Dermis blood vessel endothelial cell (primary cell): Measurements from ENCODE around the gene ACD. TPM values are rescaled to one million over a fixed set of nuclear protein-coding genes. Genes with fewer than 3 reads are reported as not detected.

Source experiments
- DNase-seq: peaks from one replicate; pipeline ENCODE4 v3.0.0; 2010
- total RNA-seq: library from RNA; depleted of rRNA; stranded (reverse); fragments of >200 nt; gene quantifications from 2 replicates; pipeline ENCODE4 v1.2.3, GENCODE V29; 2014

ACD gene
- total RNA-seq, 1 donor from 2014 or later: 14.5 TPM

DNA sequence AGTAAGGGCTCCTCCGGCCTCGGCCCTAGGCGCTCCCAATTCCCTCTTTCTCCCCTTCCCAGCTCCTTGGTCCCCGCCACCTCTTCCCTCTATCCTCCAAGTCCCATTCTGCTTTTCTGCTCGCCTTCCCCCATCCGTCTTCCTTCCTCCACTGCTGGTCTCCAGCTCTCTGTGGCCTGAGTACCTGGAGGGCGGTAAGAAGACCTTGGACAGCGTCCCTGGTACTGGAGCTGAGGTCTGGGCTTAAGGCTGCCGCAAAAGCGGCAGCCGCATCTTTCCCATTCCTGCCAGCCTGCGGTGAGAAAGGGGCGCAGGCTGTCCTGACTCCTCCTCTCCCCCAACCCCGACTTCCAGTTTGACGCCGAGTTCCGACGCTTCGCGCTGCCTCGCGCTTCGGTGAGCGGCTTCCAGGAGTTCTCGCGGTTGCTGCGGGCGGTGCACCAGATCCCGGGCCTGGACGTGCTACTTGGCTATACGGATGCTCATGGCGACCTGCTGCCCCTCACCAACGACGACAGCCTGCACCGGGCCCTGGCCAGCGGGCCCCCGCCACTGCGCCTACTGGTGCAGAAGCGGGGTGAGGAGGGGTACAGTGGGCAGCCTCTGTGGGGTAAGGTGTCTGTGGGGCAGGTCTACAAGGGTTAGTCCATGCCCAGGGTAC is 1.2 kb upstream of the ACD start:
- peak; percentile 66 for DNase-seq

DNA sequence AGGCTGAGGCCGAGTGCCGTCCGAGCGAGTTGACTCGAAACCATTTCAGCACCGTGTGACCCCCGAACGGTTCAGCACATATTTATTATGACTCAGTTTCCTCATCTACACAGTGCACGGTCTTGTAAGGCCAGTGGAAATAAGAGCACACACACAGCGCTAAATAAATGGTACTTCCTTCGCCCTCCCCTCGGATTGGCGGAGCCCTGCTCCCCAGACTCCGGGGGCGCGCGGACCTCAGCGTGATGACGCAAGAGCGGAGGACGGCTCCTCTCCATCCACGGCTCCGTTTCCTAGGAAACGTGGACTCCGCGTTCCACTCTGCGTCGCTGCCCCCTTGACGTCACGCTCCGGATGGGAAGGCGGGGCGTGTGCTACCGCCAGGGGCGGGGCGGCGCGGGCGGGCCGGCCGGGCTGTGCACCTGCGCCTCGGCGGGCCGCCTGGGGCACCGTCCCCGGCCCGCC is 536 bp upstream of the ACD start, which contains the start of gene PARD6A:
PARD6A (plus strand) TSS at position 397 of the 465 bp plus-strand sequence. CDS start 79 bp downstream, outside the sequence.
- peak; percentile 98 for DNase-seq

DNA sequence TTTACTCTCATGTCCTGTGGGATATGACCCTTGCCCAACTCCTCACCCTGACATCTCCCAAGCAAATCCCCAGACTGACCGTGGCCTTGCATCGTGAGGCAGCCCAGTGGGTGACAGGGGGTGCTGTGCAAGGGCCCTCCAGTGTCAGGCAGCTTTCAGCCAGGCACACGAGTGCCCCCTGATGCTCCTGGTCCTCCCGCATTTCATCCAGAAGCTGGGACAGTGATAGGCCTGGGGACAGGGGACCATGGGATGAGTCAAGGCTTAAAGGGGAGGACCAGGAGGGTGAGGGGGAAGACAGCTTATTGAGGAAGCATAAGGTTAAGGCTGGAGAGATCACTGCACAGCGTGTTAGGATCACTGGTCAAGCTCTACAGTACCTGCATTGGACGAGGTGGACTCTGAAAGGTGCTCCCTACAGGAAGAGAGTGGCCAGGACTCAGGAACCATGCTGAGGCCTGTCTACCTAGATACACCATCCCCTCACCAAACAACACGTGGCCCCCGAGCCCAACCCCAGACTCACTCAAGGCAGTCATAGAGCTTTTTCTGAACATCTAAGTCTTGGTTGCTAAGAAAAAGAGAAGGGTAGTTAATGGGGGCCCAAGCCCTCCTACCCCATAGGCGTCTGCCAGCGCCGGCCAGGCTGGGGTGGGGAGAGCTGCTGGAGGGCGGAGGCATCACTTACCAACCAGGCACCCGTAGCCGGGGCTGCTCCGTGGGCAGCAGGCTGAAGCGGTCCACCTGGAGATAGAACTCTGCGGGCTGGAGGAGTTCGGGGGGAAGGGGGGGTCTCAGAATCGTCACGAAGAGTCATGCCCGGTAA is 998 bp downstream of the ACD start:
- no peak for DNase-seq

DNA sequence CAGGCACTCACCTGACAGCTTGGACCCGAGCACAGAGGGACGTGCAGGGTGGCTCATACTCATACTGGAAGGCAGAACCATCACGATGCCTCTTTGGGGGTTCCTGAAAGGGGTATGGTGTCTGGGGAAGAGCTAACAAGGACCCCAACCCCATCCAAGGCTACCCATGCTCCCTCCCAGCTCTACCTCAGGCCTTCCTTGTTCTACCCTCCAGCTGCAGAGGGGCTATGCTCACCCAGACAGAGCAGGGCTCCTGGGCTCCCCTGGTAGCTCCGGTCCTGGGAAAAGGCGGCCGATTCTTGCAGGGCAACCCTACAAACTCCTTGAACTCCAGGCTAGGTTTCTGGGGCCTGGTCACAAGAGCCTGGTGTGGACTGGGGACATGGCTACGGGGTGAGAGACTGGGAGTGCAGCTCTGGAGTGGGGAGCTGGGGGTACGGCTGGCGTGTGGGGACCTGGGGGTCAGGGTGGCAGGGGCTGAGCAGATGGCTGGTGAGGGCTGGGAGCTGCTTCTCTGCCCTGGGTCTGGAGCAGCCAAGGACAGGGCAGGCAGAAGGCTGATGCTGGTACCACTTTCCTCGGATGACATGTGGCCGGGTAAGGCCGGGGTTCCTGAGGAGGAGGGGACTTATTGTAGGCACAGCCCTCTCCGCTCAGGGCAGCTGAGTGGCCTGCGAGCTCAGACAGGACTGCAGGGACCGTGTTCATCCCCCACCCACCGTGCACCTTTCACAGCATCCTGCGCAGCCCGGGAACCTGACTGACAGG is 2.1 kb downstream of the ACD start:
- no peak for DNase-seq

DNA sequence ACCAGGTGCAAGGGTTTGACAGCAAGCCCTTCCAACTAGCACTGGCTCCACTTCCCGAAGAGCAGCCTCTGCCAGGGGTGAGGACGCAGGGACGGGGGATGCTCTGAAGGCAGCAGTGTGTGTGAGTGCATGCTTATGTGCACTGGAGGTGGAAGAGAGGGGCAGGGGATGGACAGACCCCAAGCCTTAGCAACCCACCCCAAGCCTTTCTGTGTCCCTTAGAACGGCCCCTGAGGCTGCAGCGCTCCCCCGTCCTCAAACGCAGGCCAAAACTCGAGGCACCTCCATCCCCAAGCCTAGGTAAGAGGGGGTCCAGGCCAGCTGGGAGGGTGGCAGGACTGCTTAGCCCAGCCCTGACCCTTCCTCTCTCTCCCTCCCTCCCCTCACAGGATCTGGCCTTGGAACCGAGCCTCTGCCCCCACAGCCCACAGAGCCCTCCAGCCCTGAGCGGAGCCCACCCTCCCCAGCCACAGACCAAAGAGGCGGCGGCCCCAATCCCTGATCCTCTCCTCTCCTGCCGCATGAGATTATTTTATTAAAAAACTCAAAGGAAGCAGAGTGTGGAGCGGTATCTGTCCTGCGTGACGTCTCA is 2.9 kb downstream of the ACD start:
- no peak for DNase-seq

DNA sequence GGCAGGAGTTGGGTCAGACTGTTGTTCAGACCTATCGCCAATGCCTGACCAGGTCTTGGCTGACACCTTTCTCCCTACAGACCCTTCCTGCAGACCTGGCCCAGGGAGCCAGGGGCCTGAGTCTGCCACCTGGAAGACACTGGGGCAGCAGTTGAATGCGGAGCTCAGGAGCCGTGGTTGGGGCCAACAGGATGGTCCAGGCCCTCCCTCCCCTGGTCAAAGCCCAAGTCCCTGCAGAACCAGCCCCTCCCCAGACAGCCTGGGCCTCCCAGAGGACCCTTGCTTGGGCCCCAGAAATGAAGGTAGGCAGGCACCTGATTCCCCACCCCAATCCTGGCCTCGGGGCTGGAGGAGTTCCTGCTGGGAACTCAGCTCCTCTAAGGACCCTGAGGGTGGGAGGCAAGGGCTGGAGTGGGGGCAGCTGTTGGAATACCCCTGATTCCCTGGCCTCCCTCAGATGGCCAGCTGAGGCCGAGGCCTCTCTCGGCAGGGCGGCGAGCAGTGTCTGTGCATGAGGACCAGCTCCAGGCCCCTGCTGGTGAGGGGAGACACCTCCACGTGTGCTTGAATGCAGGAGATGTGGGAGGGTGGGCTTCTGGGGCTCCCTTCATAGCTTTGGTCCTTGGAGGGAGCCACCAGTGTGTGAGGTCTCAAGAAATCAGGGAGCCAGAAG is 3.6 kb downstream of the ACD start:
- no peak for DNase-seq

DNA sequence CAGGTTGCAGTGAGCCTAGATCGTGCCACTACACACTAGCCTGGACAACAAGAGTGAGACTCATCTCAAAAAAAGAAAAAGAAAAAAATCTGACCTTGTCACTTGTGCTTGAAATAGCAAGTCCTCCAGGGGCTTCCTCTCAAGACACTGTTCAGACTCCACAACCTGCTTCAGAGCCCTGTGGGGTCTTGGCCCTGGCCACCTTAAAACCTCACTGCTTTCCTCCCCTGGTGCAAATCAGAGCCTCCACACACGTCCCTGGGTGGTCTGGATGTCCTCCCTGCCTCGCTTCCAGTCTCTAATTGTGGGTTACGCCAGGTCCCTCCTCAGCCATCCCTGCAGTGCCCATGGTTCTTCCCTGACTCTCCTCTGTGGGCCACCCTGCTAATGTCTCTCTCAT is 4.7 kb downstream of the ACD start:
- no peak for DNase-seq

DNA sequence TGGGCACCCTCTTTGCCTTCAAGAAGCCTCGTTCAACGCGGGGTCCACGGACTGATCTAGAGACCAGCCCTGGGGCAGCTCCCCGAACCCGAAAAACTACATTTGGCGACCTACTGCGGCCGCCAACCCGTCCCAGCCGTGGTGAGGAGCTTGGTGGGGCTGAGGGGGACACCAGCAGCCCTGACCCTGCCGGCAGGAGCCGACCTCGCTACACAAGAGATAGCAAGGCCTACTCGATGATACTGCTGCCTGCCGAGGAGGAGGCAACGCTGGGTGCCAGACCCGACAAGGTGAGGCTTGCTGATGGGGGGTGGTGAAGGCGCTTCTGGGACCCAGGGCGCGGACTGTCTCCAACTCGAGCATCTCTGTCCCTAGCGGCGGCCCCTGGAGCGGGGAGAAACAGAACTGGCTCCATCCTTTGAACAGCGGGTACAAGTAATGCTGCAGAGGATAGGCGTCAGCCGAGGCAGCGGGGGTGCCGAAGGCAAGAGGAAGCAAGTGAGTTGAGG is 5.6 kb downstream of the ACD start:
- DNase-seq: no peak

DNA sequence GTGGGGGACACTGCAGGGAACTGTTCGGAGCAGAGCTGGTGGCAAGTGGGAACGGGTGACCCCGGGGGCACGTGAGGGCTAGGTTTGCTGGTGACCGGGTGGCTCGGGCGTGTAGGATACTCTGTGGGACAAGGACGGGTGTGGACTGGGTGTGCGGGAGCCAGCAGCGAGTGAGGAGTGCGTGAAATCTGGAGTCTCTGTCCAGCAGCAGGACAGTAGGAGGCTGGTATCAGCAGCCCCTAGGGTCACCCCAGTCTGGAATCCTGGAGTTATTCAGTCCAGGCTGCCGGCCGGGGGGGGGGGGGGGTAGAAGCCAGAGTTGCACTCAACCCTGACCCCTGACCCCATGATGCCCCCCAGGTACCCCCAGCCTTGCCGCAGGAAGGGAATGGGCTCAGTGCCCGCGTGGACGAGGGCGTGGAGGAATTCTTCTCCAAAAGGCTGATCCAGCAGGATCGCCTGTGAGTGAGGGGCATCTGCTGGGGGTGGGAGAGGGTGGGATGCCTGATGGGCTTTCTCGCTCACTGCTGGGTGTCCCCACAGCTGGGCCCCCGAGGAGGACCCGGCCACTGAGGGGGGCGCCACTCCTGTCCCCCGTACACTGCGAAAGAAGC is 6.2 kb downstream of the ACD start:
- no peak for DNase-seq

DNA sequence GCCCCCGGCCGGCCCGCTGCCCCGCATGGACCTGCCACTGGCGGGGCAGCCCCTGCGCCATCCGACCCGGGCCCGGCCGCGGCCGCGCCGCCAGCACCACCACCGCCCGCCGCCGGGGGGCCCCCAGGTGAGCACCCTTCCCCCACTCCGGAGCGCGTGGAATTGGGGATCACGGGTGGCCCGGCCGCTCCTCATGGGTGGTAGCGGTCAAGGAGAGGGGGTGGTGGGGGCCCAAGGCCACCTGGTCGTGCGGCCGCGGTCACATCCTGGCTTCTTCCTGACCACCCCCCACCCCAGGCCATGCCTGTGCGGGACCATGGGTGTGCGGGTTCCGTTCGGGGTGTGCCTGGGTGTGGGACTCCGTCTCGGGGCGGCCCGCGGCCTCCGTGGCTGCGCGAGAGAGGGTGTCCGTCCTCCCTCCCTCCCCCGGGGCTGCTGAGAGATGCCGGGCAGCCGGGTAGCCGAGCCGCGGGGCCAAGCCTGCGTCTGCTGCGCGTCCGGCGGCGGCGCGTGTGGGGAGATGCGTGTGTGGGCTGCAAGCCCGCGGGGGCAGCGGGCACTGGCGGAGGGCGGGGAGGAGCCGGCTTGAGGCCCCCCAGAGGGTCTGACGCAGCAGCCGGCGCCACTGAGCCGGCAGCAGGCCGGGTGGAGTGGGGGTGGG is 6.8 kb downstream of the ACD start:
- no peak for DNase-seq

DNA sequence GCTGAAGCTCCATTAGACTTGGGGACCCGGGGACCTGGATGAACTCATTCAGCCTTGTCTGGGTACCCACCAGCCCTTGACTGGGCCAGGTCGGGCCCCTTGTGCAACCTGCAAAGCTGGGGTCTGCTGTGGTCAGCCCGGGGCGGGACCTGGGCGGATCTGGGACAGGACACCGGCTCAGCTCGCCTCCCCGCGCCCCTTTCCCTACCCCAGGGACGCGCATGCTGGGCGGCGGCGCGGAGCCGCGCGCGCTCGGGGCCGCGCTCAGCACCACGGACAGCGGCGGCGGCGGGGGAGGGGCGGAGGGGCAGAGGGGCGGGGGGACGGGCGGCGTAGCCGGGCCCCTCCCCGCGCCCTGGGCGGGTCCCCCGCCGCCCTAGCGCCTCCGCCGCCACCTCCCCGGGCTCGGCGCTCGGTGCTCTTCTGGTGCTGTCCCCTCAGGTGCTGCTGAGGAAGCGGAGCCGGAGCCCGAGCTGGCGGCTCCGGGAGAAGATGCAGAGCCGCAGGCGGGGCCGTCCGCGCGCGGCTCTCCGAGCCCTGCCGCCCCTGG is 7.4 kb downstream of the ACD start:
- DNase-seq: no peak

DNA sequence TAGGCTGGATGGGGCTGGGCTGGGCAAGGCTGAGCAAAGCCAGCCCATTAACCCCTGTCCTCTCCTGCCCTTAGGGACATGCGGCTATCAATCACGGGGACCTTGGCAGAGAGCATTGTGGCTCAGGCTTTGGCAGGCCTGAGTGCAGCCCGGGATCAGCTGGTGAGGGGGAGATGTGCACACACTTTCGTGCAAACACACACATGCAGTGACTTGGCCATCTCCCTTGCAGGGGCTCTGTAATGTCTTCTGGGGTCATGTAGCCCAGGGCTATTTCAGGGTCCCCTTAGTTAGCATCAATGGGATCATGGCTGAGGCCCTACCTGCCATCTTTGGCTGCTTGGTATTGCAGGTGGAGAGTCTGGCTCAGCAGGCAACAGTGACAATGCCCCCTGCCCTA is 8.2 kb downstream of the ACD start:
- DNase-seq: no peak

DNA sequence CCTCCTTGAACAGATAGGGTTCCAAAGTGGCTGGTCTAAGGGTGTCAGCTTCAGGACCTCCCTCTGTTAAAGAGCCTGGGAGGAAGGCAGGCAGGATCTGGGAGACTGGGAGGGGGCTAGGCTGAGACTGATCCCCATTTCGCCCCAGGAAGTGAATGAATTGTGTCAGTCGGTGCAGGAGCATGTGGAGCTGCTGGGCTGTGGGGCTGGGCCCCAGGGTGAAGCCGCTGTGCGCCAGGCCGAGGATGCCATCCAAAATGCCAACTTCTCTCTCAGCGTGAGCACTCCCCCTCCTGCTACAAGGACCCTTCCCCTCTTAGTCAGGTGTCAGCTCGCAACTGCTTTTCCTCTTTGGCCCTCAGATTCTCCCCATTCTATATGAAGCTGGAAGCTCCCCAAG is 9.0 kb downstream of the ACD start:
- DNase-seq: no peak

DNA sequence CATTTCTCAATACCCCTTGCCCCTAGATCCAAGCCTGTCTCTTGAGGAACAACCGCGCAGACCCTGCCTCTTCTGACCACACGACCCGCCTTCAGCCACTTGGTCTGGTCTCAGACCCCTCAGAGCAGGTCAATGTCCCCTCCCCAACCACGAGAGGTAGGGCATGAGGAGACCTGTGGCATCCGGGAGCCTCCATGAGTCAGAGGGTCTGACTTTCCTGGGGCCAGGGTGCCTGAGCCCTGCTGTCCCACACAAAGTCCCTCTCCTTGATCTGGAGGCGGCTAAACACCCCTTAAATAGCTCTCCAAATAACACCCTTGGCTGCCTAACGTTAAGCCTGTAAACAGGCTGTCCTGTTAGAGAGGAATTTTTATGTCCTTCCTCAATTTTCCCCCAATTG is 10.0 kb downstream of the ACD start:
- DNase-seq: no peak

DNA sequence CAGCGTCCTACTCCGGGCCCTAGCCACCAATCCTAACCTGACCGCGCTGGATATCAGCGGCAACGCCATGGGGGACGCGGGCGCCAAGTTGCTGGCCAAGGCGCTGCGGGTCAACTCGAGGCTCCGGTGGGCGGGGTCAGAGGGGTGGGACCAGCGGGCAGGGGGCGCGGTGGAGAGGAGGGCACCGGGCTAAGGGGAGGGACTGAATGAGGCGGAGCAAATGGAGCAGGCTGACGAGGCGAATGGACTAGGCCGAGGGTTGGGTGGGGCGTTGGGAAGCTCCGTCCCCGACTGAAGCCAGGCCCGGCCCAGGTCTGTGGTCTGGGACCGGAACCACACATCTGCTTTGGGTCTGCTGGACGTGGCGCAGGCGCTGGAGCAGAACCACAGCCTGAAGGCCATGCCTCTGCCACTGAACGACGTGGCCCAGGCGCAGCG is 10.5 kb downstream of the ACD start:
- DNase-seq: no peak

DNA sequence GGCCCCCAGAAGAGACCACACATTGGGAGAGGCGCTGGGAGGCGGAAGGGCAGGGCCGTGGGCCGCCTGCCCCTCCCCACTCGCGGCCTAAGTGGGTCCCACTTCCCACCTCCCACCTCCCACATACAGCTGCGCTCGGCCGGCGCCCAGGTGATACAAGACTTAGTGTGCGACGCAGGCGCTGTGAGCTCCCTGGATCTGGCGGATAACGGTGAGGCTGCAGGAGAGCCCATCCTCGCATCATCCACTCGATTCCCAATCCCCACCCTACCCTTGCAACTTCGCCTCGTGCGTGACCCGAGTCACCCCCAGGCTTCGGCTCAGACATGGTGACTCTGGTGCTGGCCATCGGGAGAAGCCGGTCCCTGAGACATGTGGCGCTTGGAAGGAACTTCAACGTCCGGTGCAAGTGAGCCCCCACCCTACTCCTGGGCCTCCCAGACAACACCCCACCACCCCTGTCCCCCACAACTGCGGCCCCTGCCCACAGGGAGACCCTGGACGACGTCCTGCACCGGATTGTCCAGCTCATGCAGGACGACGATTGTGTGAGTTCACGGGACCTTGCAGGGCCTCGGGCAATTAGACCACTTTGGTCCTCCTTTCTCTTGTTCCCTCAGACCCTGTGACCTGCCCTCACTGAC is 11.2 kb downstream of the ACD start:
- no peak for DNase-seq

DNA sequence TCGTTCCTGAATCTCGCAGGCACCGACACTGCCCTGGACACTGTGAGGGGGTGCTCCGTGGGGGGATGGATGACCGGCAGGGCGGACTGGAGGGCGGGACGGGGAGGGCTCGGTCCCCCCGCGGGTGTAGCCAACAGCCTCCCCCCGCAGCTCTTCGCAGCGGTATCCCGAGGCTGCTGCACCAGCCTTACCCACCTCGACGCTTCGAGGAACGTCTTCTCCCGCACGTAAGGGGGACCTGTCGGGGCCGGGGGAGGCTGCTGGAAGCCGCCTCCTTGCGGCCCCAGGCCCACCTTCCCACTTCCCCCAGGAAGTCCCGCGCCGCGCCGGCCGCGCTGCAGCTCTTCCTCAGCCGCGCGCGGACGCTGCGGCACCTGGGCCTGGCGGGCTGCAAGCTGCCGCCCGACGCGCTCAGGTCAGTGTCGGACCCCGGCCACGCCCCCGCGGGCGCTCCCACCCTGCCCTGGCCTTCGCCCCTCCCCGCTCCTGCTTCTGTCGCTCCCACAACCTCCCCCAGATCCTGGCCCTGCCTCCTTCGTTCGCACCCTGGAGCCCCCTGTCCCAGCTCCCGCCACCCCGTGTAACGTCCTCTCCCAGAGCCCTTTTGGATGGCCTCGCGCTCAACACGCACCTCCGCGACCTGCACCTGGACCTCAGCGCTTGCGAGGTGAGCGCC is 11.8 kb downstream of the ACD start:
- no peak for DNase-seq

DNA sequence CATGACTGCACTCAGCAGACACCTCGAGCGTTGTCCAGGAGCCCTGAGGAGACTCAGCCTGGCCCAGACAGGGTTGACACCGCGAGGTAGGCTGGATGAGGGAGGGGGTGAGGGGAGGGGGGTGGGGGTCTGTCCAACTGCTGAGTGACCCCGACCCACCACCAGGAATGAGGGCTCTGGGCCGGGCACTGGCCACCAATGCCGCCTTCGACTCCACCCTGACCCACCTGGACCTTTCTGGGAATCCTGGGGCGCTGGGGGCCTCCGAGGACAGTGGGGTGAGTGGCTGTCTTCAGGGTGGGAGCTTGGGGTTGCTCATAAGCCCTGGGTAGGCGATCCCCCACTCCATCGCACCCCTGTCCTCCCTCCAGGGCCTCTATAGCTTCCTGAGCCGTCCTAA is 12.4 kb downstream of the ACD start:
- no peak for DNase-seq

DNA sequence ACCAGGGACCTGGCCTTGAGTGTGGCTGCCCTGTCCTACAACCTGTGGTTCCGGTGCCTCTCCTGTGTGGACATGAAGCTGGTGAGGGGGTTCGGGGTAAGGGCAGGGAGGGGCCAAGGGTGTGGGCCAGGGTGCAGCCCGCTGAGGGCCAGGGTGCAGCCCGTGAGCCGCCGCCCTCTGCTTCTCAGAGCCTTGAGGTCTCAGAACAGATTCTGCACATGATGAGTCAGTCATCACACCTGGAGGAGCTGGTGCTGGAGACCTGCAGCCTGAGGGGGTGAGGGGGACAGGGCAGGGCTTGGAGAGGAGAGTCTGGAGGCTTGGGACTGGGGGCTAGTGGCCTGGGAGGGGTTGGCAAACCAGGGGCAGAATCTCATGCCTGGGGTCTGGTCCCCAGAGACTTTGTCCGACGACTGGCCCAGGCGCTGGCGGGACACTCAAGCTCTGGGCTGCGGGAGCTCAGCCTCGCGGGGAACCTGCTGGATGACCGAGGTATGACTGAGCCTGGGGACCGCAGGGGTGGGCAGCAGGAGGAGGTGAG is 12.9 kb downstream of the ACD start:
- DNase-seq: no peak
